Ishikawa (cell line): Measurements from ENCODE around the gene LRRC59.

Source experiments
- CEBPB ChIP-seq: IDR thresholded peaks from 2 replicates; pipeline ENCODE4 v1.6.1; 2012
- CREB1 ChIP-seq: IDR thresholded peaks from 2 replicates; pipeline ENCODE4 v1.6.1; 2012; ENCODE audit warnings: low read depth
- EGR1 ChIP-seq: IDR thresholded peaks from 2 replicates; pipeline ENCODE4 v1.6.1; 2012
- EP300 ChIP-seq: IDR thresholded peaks from 2 replicates; pipeline ENCODE4 v1.6.1; 2012; ENCODE audit warnings: borderline replicate concordance
- FOXM1 ChIP-seq: IDR thresholded peaks from 2 replicates; pipeline ENCODE4 v1.6.1; 2012; ENCODE audit warnings: low read depth, borderline replicate concordance
- MAX ChIP-seq: IDR thresholded peaks from 2 replicates; pipeline ENCODE4 v1.6.1; 2012
- NFIC ChIP-seq: IDR thresholded peaks from 2 replicates; pipeline ENCODE4 v1.6.1; 2012
- RAD21 ChIP-seq: IDR thresholded peaks from 2 replicates; pipeline ENCODE4 v1.6.1; 2012; ENCODE audit warnings: low read depth
- TAF1 ChIP-seq: IDR thresholded peaks from 2 replicates; pipeline ENCODE4 v1.6.1; 2012; ENCODE audit warnings: low read depth, mild to moderate bottlenecking
- TCF12 ChIP-seq: IDR thresholded peaks from 2 replicates; pipeline ENCODE4 v1.6.1; 2012; ENCODE audit warnings: low read depth
- TEAD4 ChIP-seq: IDR thresholded peaks from 2 replicates; pipeline ENCODE4 v1.6.1; 2012
- USF1 ChIP-seq: IDR thresholded peaks from 2 replicates; pipeline ENCODE4 v1.6.1; 2012
- YY1 ChIP-seq: IDR thresholded peaks from 2 replicates; pipeline ENCODE4 v1.6.1; 2012; ENCODE audit warnings: low read depth
- ZBTB7A ChIP-seq: IDR thresholded peaks from 2 replicates; pipeline ENCODE4 v1.6.1; 2012; ENCODE audit warnings: low read depth
- TF ChIP-seq, protein P1 (sequence below): IDR thresholded peaks from 2 replicates; pipeline ENCODE4 v1.6.1; 2012; ENCODE audit warnings: low read depth, mild to moderate bottlenecking

The LRRC59 gene

DNA sequence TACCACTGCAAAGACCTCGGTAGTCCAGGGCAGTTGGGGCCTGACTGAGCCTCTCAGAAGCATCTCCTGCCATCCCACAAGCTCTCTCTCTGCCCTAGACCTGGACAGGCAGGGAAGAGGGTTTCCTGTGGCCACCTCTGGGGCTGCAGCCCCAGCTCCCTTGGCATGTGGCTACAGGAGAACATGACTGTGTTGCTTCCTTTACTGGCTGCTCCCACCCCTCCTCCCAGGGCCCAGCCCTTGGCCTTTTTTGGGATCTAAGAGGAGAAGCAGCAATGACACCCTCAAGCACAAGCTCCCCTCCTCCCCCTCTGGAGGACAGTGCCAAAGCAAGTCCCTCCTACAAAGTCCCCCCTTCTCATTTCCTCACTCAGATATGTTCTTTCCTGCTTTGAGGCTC lies 29.9 kb downstream of the LRRC59 start:
- TF ChIP-seq, protein P1, sequence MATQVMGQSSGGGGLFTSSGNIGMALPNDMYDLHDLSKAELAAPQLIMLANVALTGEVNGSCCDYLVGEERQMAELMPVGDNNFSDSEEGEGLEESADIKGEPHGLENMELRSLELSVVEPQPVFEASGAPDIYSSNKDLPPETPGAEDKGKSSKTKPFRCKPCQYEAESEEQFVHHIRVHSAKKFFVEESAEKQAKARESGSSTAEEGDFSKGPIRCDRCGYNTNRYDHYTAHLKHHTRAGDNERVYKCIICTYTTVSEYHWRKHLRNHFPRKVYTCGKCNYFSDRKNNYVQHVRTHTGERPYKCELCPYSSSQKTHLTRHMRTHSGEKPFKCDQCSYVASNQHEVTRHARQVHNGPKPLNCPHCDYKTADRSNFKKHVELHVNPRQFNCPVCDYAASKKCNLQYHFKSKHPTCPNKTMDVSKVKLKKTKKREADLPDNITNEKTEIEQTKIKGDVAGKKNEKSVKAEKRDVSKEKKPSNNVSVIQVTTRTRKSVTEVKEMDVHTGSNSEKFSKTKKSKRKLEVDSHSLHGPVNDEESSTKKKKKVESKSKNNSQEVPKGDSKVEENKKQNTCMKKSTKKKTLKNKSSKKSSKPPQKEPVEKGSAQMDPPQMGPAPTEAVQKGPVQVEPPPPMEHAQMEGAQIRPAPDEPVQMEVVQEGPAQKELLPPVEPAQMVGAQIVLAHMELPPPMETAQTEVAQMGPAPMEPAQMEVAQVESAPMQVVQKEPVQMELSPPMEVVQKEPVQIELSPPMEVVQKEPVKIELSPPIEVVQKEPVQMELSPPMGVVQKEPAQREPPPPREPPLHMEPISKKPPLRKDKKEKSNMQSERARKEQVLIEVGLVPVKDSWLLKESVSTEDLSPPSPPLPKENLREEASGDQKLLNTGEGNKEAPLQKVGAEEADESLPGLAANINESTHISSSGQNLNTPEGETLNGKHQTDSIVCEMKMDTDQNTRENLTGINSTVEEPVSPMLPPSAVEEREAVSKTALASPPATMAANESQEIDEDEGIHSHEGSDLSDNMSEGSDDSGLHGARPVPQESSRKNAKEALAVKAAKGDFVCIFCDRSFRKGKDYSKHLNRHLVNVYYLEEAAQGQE = no peak
- TF ChIP-seq NFIC (no peak), EP300 (no peak), USF1 (no peak), TEAD4 (no peak), CEBPB (no peak), RAD21 (no peak), ZBTB7A (no peak), FOXM1 (no peak), TCF12 (no peak), YY1 (no peak), MAX (no peak), TAF1 (no peak), CREB1 (no peak), EGR1 (no peak)

DNA sequence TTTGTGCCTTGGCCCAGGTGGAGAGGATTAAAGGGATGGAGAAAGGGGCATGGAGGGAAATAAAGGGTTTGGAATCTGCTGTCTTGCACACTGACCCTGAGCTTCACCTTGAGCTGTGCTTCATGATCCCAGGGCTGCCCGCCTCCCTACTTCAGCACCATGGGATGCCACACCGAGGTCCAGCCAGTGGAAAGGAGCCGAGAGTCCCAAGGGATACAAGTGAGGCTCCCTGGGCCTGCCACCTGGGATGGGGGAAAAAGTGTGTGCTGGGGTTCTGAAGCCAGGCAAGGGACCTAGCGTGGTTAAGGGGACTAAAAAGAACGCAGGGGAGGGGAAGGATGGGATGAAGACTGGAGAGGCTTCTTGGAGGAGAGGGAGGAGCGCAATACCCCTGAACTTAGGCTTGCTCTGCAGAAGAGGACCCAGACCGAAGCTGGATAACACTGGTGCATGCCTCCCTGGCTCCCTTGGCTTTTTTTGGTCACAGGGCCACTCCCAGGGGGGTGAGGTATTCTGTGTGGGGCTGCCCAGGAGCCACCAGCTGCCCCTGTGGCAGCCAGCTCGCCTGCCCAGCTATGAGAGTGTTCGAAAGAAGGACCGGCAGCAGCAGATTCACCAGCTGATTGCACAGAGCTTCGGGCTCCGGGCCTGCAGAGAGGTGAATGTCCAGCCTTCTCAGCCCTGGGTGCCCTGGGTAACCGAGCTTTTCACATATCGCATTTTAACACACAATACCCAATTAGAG lies 31.5 kb downstream of the LRRC59 start:
- TF ChIP-seq TAF1 (no peak), TEAD4 (no peak), USF1 (no peak), CEBPB (no peak), YY1 (no peak), MAX (no peak)

DNA sequence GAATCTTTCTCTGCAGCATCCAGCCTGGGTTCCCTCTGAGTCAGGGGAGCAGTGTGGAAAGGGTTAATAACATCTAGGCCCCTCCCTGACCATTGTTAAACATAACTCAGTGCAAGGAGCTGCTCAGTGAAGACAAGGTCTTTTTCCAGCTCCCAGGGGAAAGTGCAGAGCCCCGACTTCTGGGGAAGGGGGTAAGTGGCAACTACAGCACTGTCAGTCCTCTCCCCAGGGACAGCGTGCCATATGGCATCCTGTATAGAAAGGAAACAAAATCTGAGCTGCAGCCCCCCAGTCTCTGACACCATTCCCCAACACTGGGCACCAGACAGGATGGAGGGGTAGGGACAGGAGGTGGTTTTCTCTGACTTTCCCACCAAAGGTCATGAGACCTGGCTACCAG lies 32.2 kb downstream of the LRRC59 start:
- TF ChIP-seq, protein P1 = no peak
- TF ChIP-seq ZBTB7A (no peak), CREB1 (no peak), EP300 (no peak)

- TF ChIP-seq ZBTB7A (no peak), FOXM1 (no peak), RAD21 (no peak)
Measured at GRCh38 chr17:50364715-50365114, 32.6 kb downstream of the LRRC59 start.

DNA sequence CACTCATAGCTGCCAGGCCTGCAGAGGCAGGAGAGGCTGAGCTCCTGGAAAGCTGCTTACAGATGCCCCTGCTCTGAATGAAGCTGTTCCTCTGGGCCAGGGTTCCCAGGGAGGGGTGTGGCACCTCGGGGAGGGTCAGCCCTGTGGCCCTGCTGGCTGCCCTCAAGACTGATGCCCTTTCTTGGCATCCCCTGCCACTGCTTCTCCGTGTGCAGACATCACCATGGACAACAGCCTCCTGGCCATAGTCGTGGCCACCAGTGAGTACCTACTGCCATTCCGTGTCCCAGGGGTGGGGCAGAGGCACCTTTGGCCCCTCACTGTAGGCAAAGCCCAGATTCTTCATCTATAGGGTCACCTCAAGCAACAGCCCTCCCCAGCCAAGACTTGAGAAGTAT lies 33.3 kb downstream of the LRRC59 start:
- no peak for TF ChIP-seq CEBPB
- TF ChIP-seq CREB1 = no peak

DNA sequence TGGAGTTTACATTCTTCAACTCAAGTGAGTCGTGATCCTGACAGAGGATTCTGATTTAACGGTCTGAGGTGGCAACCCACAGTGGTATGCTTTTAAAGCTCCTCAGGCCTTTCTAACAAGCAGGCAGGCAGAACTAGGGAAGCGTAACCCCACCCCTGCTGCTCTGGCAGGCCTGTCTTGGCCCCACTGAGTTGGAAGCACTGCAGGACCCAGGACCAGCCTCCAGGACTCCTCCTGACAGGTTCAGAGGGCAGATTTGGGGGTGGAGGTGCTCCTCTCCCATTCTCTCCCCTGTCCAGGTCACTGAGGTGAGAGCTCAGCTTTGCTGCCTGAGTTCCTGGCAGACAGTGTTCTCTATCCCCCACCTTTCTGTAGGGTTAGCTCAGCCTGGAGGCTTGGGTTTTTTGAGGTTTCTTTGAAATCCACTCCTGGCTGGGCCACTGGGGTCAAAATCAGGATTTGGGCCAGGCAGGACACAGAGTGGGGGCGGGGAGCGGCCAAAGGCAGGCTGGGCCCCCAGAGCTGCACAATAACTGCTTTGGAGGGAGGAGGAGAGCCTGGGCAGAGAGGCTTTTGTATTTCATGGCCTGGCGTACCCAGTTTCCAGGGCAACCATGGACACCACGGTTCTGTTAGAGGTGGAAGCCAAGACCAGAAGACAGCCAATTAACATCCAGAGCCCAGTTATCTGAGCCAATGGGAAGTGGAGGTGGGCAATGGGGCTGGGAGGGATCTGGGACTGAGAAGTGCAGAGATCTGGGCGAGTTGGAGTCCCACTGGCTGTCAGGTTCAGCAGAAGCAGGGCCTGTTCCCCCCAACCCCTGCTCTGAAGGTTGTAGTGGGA lies 33.9 kb downstream of the LRRC59 start:
- no peak for TF ChIP-seq MAX
- no peak for TF ChIP-seq FOXM1
- TF ChIP-seq, protein P1 = no peak
- TF ChIP-seq TCF12 = no peak
- no peak for TF ChIP-seq USF1
- TF ChIP-seq RAD21 = no peak
- no peak for TF ChIP-seq ZBTB7A
- TF ChIP-seq EGR1 = no peak
- TF ChIP-seq CREB1 = no peak
- no peak for TF ChIP-seq NFIC
- TF ChIP-seq TAF1 = no peak
- no peak for TF ChIP-seq YY1
